Gastroesophageal sphincter (tissue), 4 donors: Measurements from ENCODE around the gene SPON1. TPM values are rescaled to one million over a fixed set of nuclear protein-coding genes. Genes with fewer than 3 reads are reported as not detected.
A peak's percentile ranks its signal among the peaks of the same experiment; 100 is the strongest.

ENCODE experiments used
- ATAC-seq: fragments of 150-250 bp; one replicate; pipeline ENCODE4 v1.9.1; 2016; ENCODE audit warnings: mild to moderate bottlenecking, moderate library complexity
- H3K27ac ChIP-seq, 4 donors: fragments of 200-600 bp; sonication (generic) in 3 of 4; 1 replicate in 3 of 4; 2 replicates in 1 of 4; pipeline ENCODE4 v1.5.1; 2016 to 2019
- H3K27me3 ChIP-seq: fragments of 200-600 bp; sonication (generic); one replicate; pipeline ENCODE4 v1.5.1; 2019
- H3K36me3 ChIP-seq, 2 donors: fragments of 200-600 bp; sonication (generic); one replicate each; pipeline ENCODE4 v1.5.1; 2019; ENCODE audit warnings: control low read depth in 1 of 2
- H3K4me1 ChIP-seq, 3 donors: fragments of 200-600 bp; sonication (generic); 1 replicate in 2 of 3; 2 replicates in 1 of 3; pipeline ENCODE4 v1.5.1; 2016 to 2019; ENCODE audit warnings: control low read depth in 2 of 3
- H3K4me3 ChIP-seq, 2 donors: fragments of 200-600 bp; sonication (generic); one replicate each; pipeline ENCODE4 v1.5.1; 2019; ENCODE audit warnings: mild to moderate bottlenecking in 1 of 2, moderate library complexity in 1 of 2
- H3K9me3 ChIP-seq, 3 donors: fragments of 200-600 bp; sonication (generic); one replicate each; pipeline ENCODE4 v1.5.1; 2017 to 2019; ENCODE audit warnings: control low read depth in 2 of 3
- CTCF ChIP-seq, 4 experiments: fragments of 200-600 bp in 2 of 4; fragments of 450-650 bp in 2 of 4; sonication (generic) in 1 of 4; IDR thresholded peaks; one replicate each; pipeline ENCODE4 v1.5.1; 2017 to 2019; ENCODE audit warnings: antibody characterized with exemption in 4 of 4, mild to moderate bottlenecking in 2 of 4, moderate library complexity in 2 of 4
- EP300 ChIP-seq: sonication (generic); formaldehyde crosslinking; IDR thresholded peaks from one replicate; pipeline ENCODE4 v1.6.1; 2017; ENCODE audit warnings: antibody characterized with exemption, mild to moderate bottlenecking
- POLR2A ChIP-seq, 2 donors: fragments of 450-650 bp; IDR thresholded peaks; one replicate each; pipeline ENCODE4 v1.6.1; 2017; ENCODE audit warnings: antibody characterized with exemption in 2 of 2, mild to moderate bottlenecking in 2 of 2, moderate library complexity in 1 of 2
- POLR2AphosphoS5 ChIP-seq: sonication (generic); formaldehyde crosslinking; IDR thresholded peaks from one replicate; pipeline ENCODE4 v1.6.1; 2017; ENCODE audit warnings: antibody characterized with exemption
- WGBS, 2 donors: methylation state at CpG; one replicate each; pipeline ENCODE4 v1.1.5; 2018; ENCODE audit warnings: low coverage in 1 of 2; 5-methylcytosine and 5-hydroxymethylcytosine counted together
- total RNA-seq, 4 donors: library from RNA; depleted of rRNA; stranded (reverse); fragments of >200 nt; gene quantifications; one replicate each; pipeline ENCODE4 v1.1.0, GENCODE V29; 2016

SPON1 gene
- total RNA-seq, 4 donors from 2014 or later: 11.0 to 121 (median 64.6) TPM

GRCh38 chr11:14179116-14179820, 216.7 kb downstream of the SPON1 start:
- Histone ChIP-seq H3K4me1 (no peaks in the 10 kb centered on the region), H3K27ac (no peak overlapping the region), H3K4me3 (no peak overlapping the region), H3K9me3 (no peaks in the 10 kb centered on the region), H3K27me3 (no peaks in the 10 kb centered on the region), H3K36me3 (no peaks in the 10 kb centered on the region)
- ATAC-seq: peak; percentile 80
- no peak for TF ChIP-seq CTCF (IDR thresholded peaks at IDR 0.05)
- TF ChIP-seq POLR2A (IDR thresholded peaks at IDR 0.05): no peak
- TF ChIP-seq POLR2AphosphoS5: peak; percentile 36
- no peak for TF ChIP-seq EP300
- WGBS, 2 donors: 72 to 81% methylated on average over 4 of the region's 4 CpGs

DNA sequence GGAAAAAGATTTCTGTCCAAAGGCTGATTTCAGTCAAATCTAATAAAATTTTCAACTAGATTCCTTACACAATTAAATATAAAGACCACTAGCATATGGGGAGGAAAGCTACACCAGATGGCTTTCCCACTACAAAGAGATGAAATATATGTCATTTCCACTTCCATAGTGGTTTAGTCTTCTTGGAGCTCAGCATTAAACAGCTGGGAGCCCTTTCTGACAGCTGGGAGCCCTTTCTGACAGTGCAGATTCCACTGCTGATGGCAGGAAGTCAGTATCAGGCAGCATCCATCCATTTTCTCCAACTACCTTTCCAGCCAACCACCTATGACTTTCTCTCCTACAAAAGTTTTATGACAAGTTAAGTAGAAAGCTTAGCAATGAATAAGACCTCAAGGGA, 218.6 kb downstream of the SPON1 start:
- H3K9me3 ChIP-seq: no peaks in the 10 kb centered on the region
- H3K4me1 ChIP-seq: peaks cover 0 to 14% (median 3%) of the 10 kb centered on the region in 3 donors
- no peak for ATAC-seq
- no peaks in the 10 kb centered on the region for H3K27me3 ChIP-seq
- TF ChIP-seq POLR2AphosphoS5 (no peak), POLR2A (IDR thresholded peaks at IDR 0.05) (no peak), CTCF (IDR thresholded peaks at IDR 0.05) (no peak), EP300 (no peak)
- H3K27ac ChIP-seq: no peak overlapping the region
- no peak overlapping the region for H3K4me3 ChIP-seq
- no peaks in the 10 kb centered on the region for H3K36me3 ChIP-seq

DNA sequence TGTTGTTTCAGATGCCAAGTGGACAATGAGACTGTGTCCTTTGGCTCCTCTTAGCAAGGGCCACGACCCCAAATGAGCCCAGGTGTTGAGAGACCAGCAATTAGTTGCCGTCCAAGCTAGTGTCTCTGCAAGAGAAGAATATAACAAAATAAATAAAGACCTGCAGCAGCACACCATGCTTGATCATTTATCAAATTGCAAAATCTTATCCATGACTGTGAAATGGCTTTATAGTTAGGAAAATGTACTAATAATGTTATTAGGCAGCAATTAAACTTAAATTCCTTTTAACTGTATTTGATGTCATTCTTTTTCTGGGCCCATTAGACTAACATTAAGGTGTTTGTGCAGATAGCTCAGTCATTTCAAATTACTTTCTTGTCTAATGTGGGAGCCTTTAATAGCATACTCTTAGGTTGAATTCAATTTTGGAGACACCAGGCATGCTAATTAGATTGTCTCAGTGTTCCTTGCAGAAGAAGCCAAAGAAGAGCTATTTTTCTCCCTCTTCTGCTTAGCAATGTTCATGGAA, 220.4 kb downstream of the SPON1 start:
- Histone ChIP-seq H3K36me3 (no peaks in the 10 kb centered on the region), H3K4me3 (no peak overlapping the region), H3K9me3 (no peaks in the 10 kb centered on the region), H3K27ac (no peak overlapping the region), H3K27me3 (no peaks in the 10 kb centered on the region), H3K4me1 (peaks cover 0 to 20% (median 6%) of the 10 kb centered on the region in 3 donors)
- ATAC-seq: no peak
- TF ChIP-seq CTCF (IDR thresholded peaks at IDR 0.05) (no peak), EP300 (no peak), POLR2AphosphoS5 (no peak), POLR2A (IDR thresholded peaks at IDR 0.05) (no peak)
- WGBS, 2 donors: 19 to 69% methylated on average over 2 of the region's 2 CpGs

GRCh38 chr11:14184028-14184940, 221.8 kb downstream of the SPON1 start:
- no peak for TF ChIP-seq POLR2A (IDR thresholded peaks at IDR 0.05)
- TF ChIP-seq POLR2AphosphoS5: peak; percentile 4
- no peak for TF ChIP-seq EP300
- H3K4me3 ChIP-seq: no peak overlapping the region
- no peak overlapping the region for H3K27ac ChIP-seq
- H3K27me3 ChIP-seq: no peaks in the 10 kb centered on the region
- ATAC-seq: peak; percentile 40
- no peaks in the 10 kb centered on the region for H3K36me3 ChIP-seq
- H3K4me1 ChIP-seq: peaks cover 0 to 21% (median 8%) of the 10 kb centered on the region in 3 donors
- 69 to 75% methylated on average over 3 of the region's 4 CpGs for WGBS, 2 donors
- no peaks in the 10 kb centered on the region for H3K9me3 ChIP-seq

DNA sequence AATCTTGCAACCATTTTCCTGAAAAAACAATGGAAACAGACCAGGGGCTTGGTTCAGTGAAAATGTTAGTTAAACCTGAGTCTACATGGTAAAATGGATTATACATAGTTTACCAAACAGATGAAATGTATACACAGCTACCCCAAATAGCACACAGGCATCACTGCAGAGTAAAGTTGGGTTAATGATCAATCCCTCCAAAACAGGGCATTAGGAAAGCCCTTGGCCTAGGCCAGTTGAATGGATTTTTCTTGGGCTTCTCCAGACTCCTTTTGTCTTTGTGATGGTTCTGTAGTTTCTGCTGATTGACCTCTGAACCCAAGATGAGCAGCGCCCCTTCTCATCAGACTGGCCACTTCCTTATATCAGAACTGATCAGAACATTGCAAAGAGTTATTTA, 222.9 kb downstream of the SPON1 start:
- 86 to 100% methylated on average over 1 of the region's 1 CpG for WGBS, 2 donors
- Histone ChIP-seq H3K9me3 (no peaks in the 10 kb centered on the region), H3K27ac (no peak overlapping the region), H3K4me1 (peaks cover 0 to 32% (median 10%) of the 10 kb centered on the region in 3 donors), H3K27me3 (no peaks in the 10 kb centered on the region), H3K4me3 (no peak overlapping the region), H3K36me3 (no peaks in the 10 kb centered on the region)
- TF ChIP-seq EP300 (no peak), POLR2A (IDR thresholded peaks at IDR 0.05) (no peak), CTCF (IDR thresholded peaks at IDR 0.05) (no peak), POLR2AphosphoS5 (no peak)
- ATAC-seq: no peak
